Measurements from ENCODE around the gene ACIN1. TPM values are rescaled to one million over a fixed set of nuclear protein-coding genes. Genes with fewer than 3 reads are reported as not detected.

ACIN1 gene
- total and polyA plus RNA-seq, 7 donors = 45.2 to 83.2 (median 75.3) TPM

- no peaks in the 10 kb centered on the region for H3K9me3 ChIP-seq
- H3K4me1 ChIP-seq = peaks cover 10% of the 10 kb centered on the region
- no peak overlapping the region for H3K27ac ChIP-seq
- peaks cover 7 to 72% of the 10 kb centered on the region in 2 donors for H3K36me3 ChIP-seq (ENCODE audit: insufficient read depth in 1 of 2, low read depth in 1 of 2)
- H3K27me3 ChIP-seq (ENCODE audit: insufficient read depth in 3 of 3, low read length in 2 of 3) = no peaks in the 10 kb centered on the region
- WGBS, 3 donors = 54 to 64% (median 58%) methylated on average over 4 of the region's 4 CpGs
- DNase-seq = no peak
- intact Hi-C loops (cut with DNase I) = no loop called here
- TF ChIP-seq, protein P1, sequence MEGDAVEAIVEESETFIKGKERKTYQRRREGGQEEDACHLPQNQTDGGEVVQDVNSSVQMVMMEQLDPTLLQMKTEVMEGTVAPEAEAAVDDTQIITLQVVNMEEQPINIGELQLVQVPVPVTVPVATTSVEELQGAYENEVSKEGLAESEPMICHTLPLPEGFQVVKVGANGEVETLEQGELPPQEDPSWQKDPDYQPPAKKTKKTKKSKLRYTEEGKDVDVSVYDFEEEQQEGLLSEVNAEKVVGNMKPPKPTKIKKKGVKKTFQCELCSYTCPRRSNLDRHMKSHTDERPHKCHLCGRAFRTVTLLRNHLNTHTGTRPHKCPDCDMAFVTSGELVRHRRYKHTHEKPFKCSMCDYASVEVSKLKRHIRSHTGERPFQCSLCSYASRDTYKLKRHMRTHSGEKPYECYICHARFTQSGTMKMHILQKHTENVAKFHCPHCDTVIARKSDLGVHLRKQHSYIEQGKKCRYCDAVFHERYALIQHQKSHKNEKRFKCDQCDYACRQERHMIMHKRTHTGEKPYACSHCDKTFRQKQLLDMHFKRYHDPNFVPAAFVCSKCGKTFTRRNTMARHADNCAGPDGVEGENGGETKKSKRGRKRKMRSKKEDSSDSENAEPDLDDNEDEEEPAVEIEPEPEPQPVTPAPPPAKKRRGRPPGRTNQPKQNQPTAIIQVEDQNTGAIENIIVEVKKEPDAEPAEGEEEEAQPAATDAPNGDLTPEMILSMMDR (IDR thresholded peaks at IDR 0.05) = no peak
- no peak overlapping the region for H3K4me3 ChIP-seq
- ATAC-seq = no peak
Measured at GRCh38 chr14:23025151-23025814, 69.7 kb downstream of the ACIN1 start.

- peaks cover 10% of the 10 kb centered on the region for H3K4me1 ChIP-seq
- H3K27me3 ChIP-seq (ENCODE audit: insufficient read depth in 3 of 3, low read length in 2 of 3) = no peaks in the 10 kb centered on the region
- no peak overlapping the region for H3K27ac ChIP-seq
- TF ChIP-seq, protein P1 (IDR thresholded peaks at IDR 0.05) = no peak
- ATAC-seq (no peak), DNase-seq (no peak)
- no peaks in the 10 kb centered on the region for H3K9me3 ChIP-seq
- H3K36me3 ChIP-seq (ENCODE audit: insufficient read depth in 1 of 2, low read depth in 1 of 2) = peaks cover 7 to 66% of the 10 kb centered on the region in 2 donors
- 61 to 75% (median 74%) methylated on average over 7 of the region's 7 CpGs for WGBS, 3 donors
- H3K4me3 ChIP-seq = no peak overlapping the region
- intact Hi-C loops (cut with DNase I) = no loop called here
Measured at GRCh38 chr14:23024612-23025075, 70.3 kb downstream of the ACIN1 start.

DNA sequence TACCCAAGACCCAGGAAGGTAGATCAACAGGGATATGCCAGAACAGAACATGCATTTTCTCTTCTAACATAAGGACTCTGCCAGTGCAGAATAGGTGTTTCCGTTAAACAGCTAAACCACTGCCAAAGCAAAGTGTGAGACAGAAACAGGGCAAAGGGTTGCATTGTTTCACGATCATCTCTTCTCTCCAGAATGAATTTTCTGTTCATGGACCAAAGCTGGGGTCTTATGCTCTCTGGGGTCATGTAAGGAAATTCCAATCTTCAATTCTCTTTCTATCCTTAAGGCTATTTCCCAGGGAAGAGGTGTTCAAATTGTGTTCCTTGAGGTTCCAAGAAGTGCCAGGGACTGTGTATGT, 71.2 kb downstream of the ACIN1 start:
- H3K4me1 ChIP-seq = peaks cover 3% of the 10 kb centered on the region
- TF ChIP-seq, protein P1 (IDR thresholded peaks at IDR 0.05) = no peak
- no peak overlapping the region for H3K4me3 ChIP-seq
- H3K9me3 ChIP-seq = no peaks in the 10 kb centered on the region
- WGBS, 3 donors = 86 to 92% (median 90%) methylated on average over 2 of the region's 2 CpGs
- ATAC-seq (no peak), DNase-seq (no peak)
- no peak overlapping the region for H3K27ac ChIP-seq
- H3K27me3 ChIP-seq (ENCODE audit: insufficient read depth in 3 of 3, low read length in 2 of 3) = no peaks in the 10 kb centered on the region
- intact Hi-C loops (cut with DNase I) = no loop called here
- H3K36me3 ChIP-seq (ENCODE audit: insufficient read depth in 1 of 2, low read depth in 1 of 2) = peaks cover 7 to 57% of the 10 kb centered on the region in 2 donors

GRCh38 chr14:23023022-23023794, 71.7 kb downstream of the ACIN1 start:
- Histone ChIP-seq H3K27me3 (ENCODE audit: insufficient read depth in 3 of 3, low read length in 2 of 3) (no peaks in the 10 kb centered on the region), H3K27ac (no peak overlapping the region), H3K36me3 (ENCODE audit: insufficient read depth in 1 of 2, low read depth in 1 of 2) (peaks cover 7 to 51% of the 10 kb centered on the region in 2 donors), H3K4me3 (no peak overlapping the region), H3K9me3 (no peaks in the 10 kb centered on the region), H3K4me1 (no peaks in the 10 kb centered on the region)
- intact Hi-C loops (cut with DNase I) = no loop called here
- WGBS, 3 donors = 75 to 83% (median 82%) methylated on average over 8 of the region's 8 CpGs
- no peak for DNase-seq
- ATAC-seq = no peak
- TF ChIP-seq, protein P1 (IDR thresholded peaks at IDR 0.05) = no peak
